IPS DF 6.9 (cell line): ENCODE measurements around the gene PDXP.

Experiments
- DNase-seq: peaks from one replicate; pipeline ENCODE4 v3.0.0-alpha.2; 2013; ENCODE audit warnings: low read depth, low spot score
- H3K27ac ChIP-seq: one replicate; pipeline ENCODE4 v1.5.1; 2013; ENCODE audit warnings: low read length, control low read depth
- H3K27me3 ChIP-seq: 2 replicates; pipeline ENCODE4 v1.6.1; 2013; ENCODE audit warnings: mild to moderate bottlenecking, low read length; ENCODE audit not compliant: control insufficient read depth, insufficient read depth
- H3K36me3 ChIP-seq: 2 replicates; pipeline ENCODE4 v1.6.1; 2013; ENCODE audit warnings: low read length; ENCODE audit not compliant: control insufficient read depth, insufficient read depth
- H3K4me1 ChIP-seq: 2 replicates; pipeline ENCODE4 v1.6.1; 2013; ENCODE audit warnings: low read length; ENCODE audit not compliant: control insufficient read depth, insufficient read depth
- H3K4me3 ChIP-seq: 2 replicates; pipeline ENCODE4 v1.5.1; 2013; ENCODE audit warnings: mild to moderate bottlenecking, low read length
- H3K9me3 ChIP-seq: 2 replicates; pipeline ENCODE4 v1.6.1; 2013; ENCODE audit warnings: low read length, inconsistent platforms; ENCODE audit not compliant: control insufficient read depth, insufficient read depth
- WGBS: extraction: QIAGEN DNeasy Blood & Tissue Kit; methylation state at CpG from one replicate; pipeline ENCODE4 v1.1.7; 2013; ENCODE audit warnings: mixed read lengths, missing lambda C conversion rate; ENCODE audit not compliant: insufficient read length, insufficient coverage; 5-methylcytosine and 5-hydroxymethylcytosine counted together

PDXP gene

GRCh38 chr22:37636186-37636948 is 22.2 kb upstream of the PDXP start:
- H3K4me3 ChIP-seq = no peak overlapping the region
- H3K27me3 ChIP-seq = no peaks in the 10 kb centered on the region
- H3K4me1 ChIP-seq = peaks cover 8% of the 10 kb centered on the region
- no peak for DNase-seq
- WGBS = no CpG with 5 or more reads among the region's 6 CpGs
- no peaks in the 10 kb centered on the region; the same call in 1 of the 2 replicates for H3K36me3 ChIP-seq
- H3K9me3 ChIP-seq = no peaks in the 10 kb centered on the region
- no peak overlapping the region for H3K27ac ChIP-seq

GRCh38 chr22:37636949-37637273 is 21.6 kb upstream of the PDXP start:
- no CpG with 5 or more reads among the region's 3 CpGs for WGBS

GRCh38 chr22:37638391-37639069 is 20.0 kb upstream of the PDXP start:
- H3K36me3 ChIP-seq = peaks cover 5% of the 10 kb centered on the region
- no peaks in the 10 kb centered on the region for H3K27me3 ChIP-seq
- peaks cover 6% of the 10 kb centered on the region for H3K4me1 ChIP-seq
- H3K4me3 ChIP-seq = peak overlapping the region; percentile 81; the same call in 1 of the 2 replicates
- WGBS = no CpG with 5 or more reads among the region's 11 CpGs
- no peak for DNase-seq
- H3K9me3 ChIP-seq = no peaks in the 10 kb centered on the region
- H3K27ac ChIP-seq = no peak overlapping the region

More at GRCh38 chr22:37636949-37637273, 21.6 kb upstream of the PDXP start:
- Histone ChIP-seq H3K36me3 (peaks cover under 1% of the 10 kb centered on the region; the same call in 1 of the 2 replicates), H3K4me3 (no peak overlapping the region), H3K27me3 (no peaks in the 10 kb centered on the region), H3K9me3 (no peaks in the 10 kb centered on the region), H3K4me1 (peaks cover 8% of the 10 kb centered on the region), H3K27ac (no peak overlapping the region)
- DNase-seq = no peak

- no peaks in the 10 kb centered on the region for H3K27me3 ChIP-seq
- no peak for DNase-seq
- WGBS = no CpG with 5 or more reads among the region's 57 CpGs
- H3K9me3 ChIP-seq = no peaks in the 10 kb centered on the region
- H3K27ac ChIP-seq = no peak within 1 kb of the TSS
- H3K4me1 ChIP-seq = peaks cover 1% of the 10 kb centered on the region; the same call in 1 of the 2 replicates
- peaks cover 8% of the 10 kb centered on the region for H3K36me3 ChIP-seq
- peak within 1 kb of the TSS; percentile 81; the same call in 1 of the 2 replicates for H3K4me3 ChIP-seq
These were observed 19.3 kb upstream of the PDXP start, which contains the start of gene SH3BP1 for GRCh38 chr22:37639070-37639760. Gene SH3BP1, plus strand, starts transcription at chr22:37639669. Its CDS starts 119 bp downstream, at chr22:37639788.

DNA sequence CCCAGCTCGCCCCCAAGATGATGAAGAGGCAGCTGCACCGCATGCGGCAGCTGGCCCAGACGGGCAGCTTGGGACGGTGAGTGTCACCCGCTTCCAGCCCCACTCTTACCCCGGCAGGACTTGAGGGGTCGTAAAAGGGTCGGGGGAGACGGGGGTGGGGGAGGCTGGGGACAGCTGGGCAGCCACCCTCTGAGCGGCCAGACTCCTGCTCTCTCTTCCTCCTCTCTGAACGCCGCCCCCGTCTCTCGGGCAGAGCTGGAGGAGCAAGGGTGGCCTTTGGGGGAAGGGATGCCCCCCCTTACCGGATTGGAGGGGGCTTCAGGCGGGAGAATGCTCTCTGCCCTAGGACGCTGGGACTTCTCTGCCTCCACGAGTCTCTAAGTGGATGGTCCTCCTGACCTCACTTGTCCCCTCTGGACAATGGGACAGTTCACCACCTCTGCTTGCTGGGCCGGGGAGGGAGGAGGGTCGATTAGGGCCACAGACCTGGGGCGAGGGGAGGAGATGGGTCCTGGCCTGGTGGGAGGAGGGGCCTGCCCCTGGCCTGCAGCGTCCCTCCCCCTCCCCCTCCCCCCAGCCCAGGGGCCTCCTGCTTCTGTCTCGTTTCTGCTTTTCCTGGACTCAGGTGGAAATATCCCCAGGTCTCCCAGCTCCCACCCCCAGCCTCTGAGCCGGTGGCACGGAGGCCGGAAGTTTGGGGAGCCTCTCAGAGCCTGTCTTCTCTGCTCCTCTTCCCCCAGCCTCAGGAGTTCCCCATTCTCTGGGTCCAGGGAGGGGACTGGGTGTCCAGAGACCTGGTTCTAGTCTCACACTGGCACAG is 18.5 kb upstream of the PDXP start:
- Histone ChIP-seq H3K4me3 (peak overlapping the region; percentile 81; the same call in 1 of the 2 replicates), H3K27ac (no peak overlapping the region), H3K9me3 (no peaks in the 10 kb centered on the region), H3K36me3 (peaks cover 12% of the 10 kb centered on the region), H3K27me3 (no peaks in the 10 kb centered on the region), H3K4me1 (no peaks in the 10 kb centered on the region; the same call in 1 of the 2 replicates)
- DNase-seq = no peak
- WGBS = no CpG with 5 or more reads among the region's 27 CpGs

DNA sequence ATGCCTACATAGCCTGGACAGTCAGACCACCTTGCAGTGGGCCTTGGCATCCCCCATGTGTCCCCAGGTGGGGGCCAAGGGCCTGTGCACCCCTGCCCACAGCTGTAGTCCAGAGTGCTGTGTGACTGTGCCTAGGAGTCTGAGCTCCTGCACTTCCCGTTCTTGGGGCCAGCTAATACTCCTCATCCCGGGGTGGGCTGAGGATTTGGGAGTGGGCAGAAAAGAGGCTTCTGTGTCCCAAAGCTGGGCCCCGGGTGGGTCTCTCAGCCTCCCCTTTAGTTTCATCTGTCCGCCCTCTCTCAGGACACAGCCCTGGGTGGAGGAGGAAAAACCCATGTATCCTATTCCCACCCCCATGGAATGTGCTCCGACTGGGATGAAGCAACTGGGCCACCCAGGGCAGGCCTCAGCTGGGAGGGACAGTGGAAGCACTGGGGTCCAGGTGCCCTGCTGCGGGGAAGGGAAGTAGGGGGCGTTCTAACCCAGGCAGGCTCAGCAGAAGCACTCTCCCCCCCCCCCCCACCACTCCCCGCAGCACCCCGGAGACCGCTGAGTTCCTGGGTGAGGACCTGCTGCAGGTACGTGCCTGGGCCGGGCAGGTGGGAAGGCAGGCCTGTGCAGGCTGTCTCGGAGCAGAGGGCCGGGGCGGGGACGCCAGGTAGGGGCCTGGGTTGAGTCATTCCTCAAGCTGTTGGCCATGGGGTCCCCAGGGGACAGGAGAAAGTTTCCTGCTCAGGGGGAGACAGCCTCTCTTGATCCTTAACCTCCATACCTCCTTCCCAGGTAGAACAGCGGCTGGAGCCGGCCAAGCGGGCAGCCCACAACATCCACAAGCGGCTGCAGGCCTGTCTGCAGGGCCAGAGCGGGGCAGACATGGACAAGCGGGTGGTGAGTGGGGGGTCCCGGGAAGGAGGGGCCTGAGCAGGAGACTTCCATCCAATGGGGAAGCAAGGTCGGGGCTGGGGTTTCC is 17.6 kb upstream of the PDXP start:
- DNase-seq = no peak
- no CpG with 5 or more reads among the region's 24 CpGs for WGBS
- Histone ChIP-seq H3K9me3 (no peaks in the 10 kb centered on the region), H3K27ac (no peak overlapping the region), H3K36me3 (peaks cover 14% of the 10 kb centered on the region), H3K4me1 (no peaks in the 10 kb centered on the region; the same call in 1 of the 2 replicates), H3K27me3 (no peaks in the 10 kb centered on the region), H3K4me3 (no peak overlapping the region; the same call in 1 of the 2 replicates)

DNA sequence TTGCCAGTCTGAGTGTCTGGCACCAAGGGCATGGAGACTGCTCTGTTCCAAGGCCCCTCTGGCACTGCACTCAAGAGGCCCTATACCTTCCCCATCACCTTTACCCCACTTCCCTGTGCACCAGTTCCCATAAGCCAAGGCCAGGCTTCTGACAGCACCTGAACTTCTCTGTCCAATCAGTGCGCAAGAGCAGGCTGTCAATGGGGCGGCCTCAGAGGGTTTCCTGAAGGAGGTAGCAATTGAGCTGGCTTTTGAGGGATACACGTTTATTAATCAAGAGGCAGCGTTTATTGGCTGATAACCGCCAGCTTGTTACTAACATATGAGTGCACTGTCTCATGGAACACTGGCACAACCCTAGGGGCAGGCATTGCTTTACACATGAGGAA is 17.0 kb upstream of the PDXP start:
- WGBS = no CpG with 5 or more reads among the region's 5 CpGs

GRCh38 chr22:37643225-37643847 is 15.2 kb upstream of the PDXP start:
- WGBS = no CpG with 5 or more reads among the region's 9 CpGs
- H3K4me1 ChIP-seq = no peaks in the 10 kb centered on the region; the same call in 1 of the 2 replicates
- H3K9me3 ChIP-seq = no peaks in the 10 kb centered on the region
- no peak overlapping the region for H3K27ac ChIP-seq
- DNase-seq = no peak
- no peak overlapping the region for H3K4me3 ChIP-seq
- H3K27me3 ChIP-seq = no peaks in the 10 kb centered on the region
- H3K36me3 ChIP-seq = peaks cover 23% of the 10 kb centered on the region

More for the DNA sequence above, 17.0 kb upstream of the PDXP start:
- Histone ChIP-seq H3K4me1 (no peaks in the 10 kb centered on the region; the same call in 1 of the 2 replicates), H3K27me3 (no peaks in the 10 kb centered on the region), H3K9me3 (no peaks in the 10 kb centered on the region), H3K27ac (no peak overlapping the region), H3K36me3 (peaks cover 14% of the 10 kb centered on the region), H3K4me3 (no peak overlapping the region)
- DNase-seq = no peak

DNA sequence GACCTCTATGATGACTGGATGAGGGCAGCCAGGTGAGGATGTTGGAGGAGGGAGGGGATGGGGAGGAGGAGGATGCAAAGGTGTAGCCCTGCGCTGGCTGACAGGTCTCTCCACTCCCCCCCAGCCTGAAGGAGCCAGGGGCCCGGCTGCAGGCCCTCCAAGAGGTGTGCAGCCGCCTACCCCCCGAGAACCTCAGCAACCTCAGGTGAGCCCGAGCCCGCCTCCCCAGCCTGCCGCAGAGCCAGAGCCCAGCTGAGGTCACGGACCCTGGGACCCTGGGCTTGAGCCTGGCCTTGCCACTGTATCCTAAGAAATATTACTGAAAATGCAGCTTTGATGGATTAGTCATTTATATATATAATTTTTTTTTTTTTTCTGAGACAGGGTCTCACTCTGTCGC is 11.2 kb upstream of the PDXP start:
- no peak for DNase-seq
- no CpG with 5 or more reads among the region's 9 CpGs for WGBS
- no peaks in the 10 kb centered on the region for H3K27me3 ChIP-seq
- no peak overlapping the region for H3K27ac ChIP-seq
- H3K4me1 ChIP-seq = no peaks in the 10 kb centered on the region
- no peaks in the 10 kb centered on the region for H3K9me3 ChIP-seq
- H3K36me3 ChIP-seq = peaks cover 34% of the 10 kb centered on the region
- no peak overlapping the region for H3K4me3 ChIP-seq
